GM23338 (cell line): Measurements from ENCODE around the gene CD86. TPM values are rescaled to one million over a fixed set of nuclear protein-coding genes. Genes with fewer than 3 reads are reported as not detected.

ENCODE experiments used
- ATAC-seq: fragments of 200-7000 bp; cut with Tn5 transposase; 3 replicates; pipeline ENCODE4 v1.9.1; 2020
- DNase-seq: peaks from one replicate; pipeline ENCODE4 v3.0.0-alpha.2; 2015; ENCODE audit warnings: low spot score
- H2AFZ ChIP-seq: fragments of 200-600 bp; sonication (generic); 2 replicates; pipeline ENCODE4 v1.8.0; 2016; ENCODE audit warnings: antibody characterized with exemption, mild to moderate bottlenecking, moderate library complexity
- H3F3A ChIP-seq: fragments of 200-600 bp; sonication (generic); replicated peaks from 2 replicates; pipeline ENCODE4 v1.8.0; 2017; ENCODE audit warnings: antibody characterized with exemption, mixed run types, low read depth
- H3K27ac ChIP-seq: fragments of 200-600 bp; sonication (generic); 2 replicates; pipeline ENCODE4 v1.6.1; 2016; ENCODE audit warnings: low read depth
- H3K27me3 ChIP-seq: fragments of 200-600 bp; sonication (generic); 2 replicates; pipeline ENCODE4 v1.8.0; 2016; ENCODE audit warnings: mild to moderate bottlenecking, mixed run types, moderate library complexity; ENCODE audit not compliant: insufficient read depth
- H3K36me3 ChIP-seq: fragments of 200-600 bp; sonication (generic); 2 replicates; pipeline ENCODE4 v1.8.0; 2016; ENCODE audit warnings: mild to moderate bottlenecking; ENCODE audit not compliant: insufficient read depth
- H3K4me1 ChIP-seq: fragments of 200-600 bp; sonication (generic); 2 replicates; pipeline ENCODE4 v1.8.0; 2016; ENCODE audit warnings: mild to moderate bottlenecking, moderate library complexity; ENCODE audit not compliant: insufficient read depth
- H3K4me2 ChIP-seq: fragments of 200-600 bp; sonication (generic); 2 replicates; pipeline ENCODE4 v1.7.1; 2017; ENCODE audit warnings: mixed run types
- H3K4me3 ChIP-seq: fragments of 200-600 bp; sonication (generic); 2 replicates; pipeline ENCODE4 v1.6.1; 2016; ENCODE audit warnings: mixed run types
- H3K79me2 ChIP-seq: fragments of 200-600 bp; sonication (generic); replicated peaks from 2 replicates; pipeline ENCODE4 v1.8.0; 2017; ENCODE audit warnings: mild to moderate bottlenecking; ENCODE audit not compliant: insufficient read depth
- H3K9me2 ChIP-seq: fragments of 200-600 bp; sonication (generic); 2 replicates; pipeline ENCODE4 v1.8.0; 2017; ENCODE audit not compliant: insufficient read depth
- H4K20me1 ChIP-seq: fragments of 200-600 bp; sonication (generic); replicated peaks from 2 replicates; pipeline ENCODE4 v1.8.0; 2017; ENCODE audit warnings: mild to moderate bottlenecking; ENCODE audit not compliant: insufficient read depth
- H3K27ac Mint-ChIP-seq: 2 replicates; pipeline ENCODE4 v1.8.0; 2020; ENCODE audit warnings: inconsistent platforms, mild to moderate bottlenecking, moderate library complexity, mixed read lengths
- H3K27me3 Mint-ChIP-seq: 3 replicates; pipeline ENCODE4 v1.8.0; 2022; ENCODE audit warnings: low read depth, mild to moderate bottlenecking, moderate library complexity, mixed read lengths, inconsistent platforms; ENCODE audit not compliant: insufficient read depth, poor library complexity
- H3K36me3 Mint-ChIP-seq: 3 replicates; pipeline ENCODE4 v1.8.0; 2021; ENCODE audit warnings: low read depth, mild to moderate bottlenecking, inconsistent platforms, moderate library complexity, mixed read lengths
- H3K4me1 Mint-ChIP-seq: 3 replicates; pipeline ENCODE4 v1.8.0; 2020; ENCODE audit warnings: mild to moderate bottlenecking, inconsistent platforms, mixed read lengths
- H3K4me3 Mint-ChIP-seq: 3 replicates; pipeline ENCODE4 v1.8.0; 2021; ENCODE audit warnings: moderate library complexity, mild to moderate bottlenecking, inconsistent platforms, mixed read lengths
- H3K9me3 Mint-ChIP-seq: 3 replicates; pipeline ENCODE4 v1.8.0; 2020; ENCODE audit warnings: moderate library complexity, mild to moderate bottlenecking, inconsistent platforms, mixed read lengths
- CTCF ChIP-seq, 2 experiments: fragments of 200-600 bp in 1 of 2; sonication (generic) in 1 of 2; conservative IDR thresholded peaks; 2 replicates each; pipeline versions ENCODE4 v1.5.1 to v1.6.1; 2016 to 2017; ENCODE audit warnings: antibody characterized with exemption in 2 of 2, low read depth in 2 of 2, mild to moderate bottlenecking in 2 of 2, moderate library complexity in 1 of 2
- EZH2 ChIP-seq: fragments of 200-600 bp; sonication (generic); IDR thresholded peaks from one replicate; pipeline ENCODE4 v1.8.0; 2017; ENCODE audit warnings: antibody characterized with exemption, mild to moderate bottlenecking, low read depth; ENCODE audit not compliant: unreplicated experiment
- EZH2phosphoT487 ChIP-seq: fragments of 200-600 bp; sonication (generic); IDR thresholded peaks from one replicate; pipeline ENCODE4 v1.8.1; 2018; ENCODE audit warnings: antibody characterized with exemption; ENCODE audit not compliant: unreplicated experiment
- NANOG ChIP-seq: IDR thresholded peaks from 2 replicates; pipeline ENCODE4 v1.6.1; 2016; ENCODE audit warnings: antibody characterized with exemption, borderline replicate concordance
- STAT1 ChIP-seq: IDR thresholded peaks from one replicate; pipeline ENCODE4 v1.6.1; 2016; ENCODE audit warnings: antibody characterized with exemption; ENCODE audit not compliant: unreplicated experiment
- ZNF114 ChIP-seq: fragments of 250-450 bp; sonication (Bioruptor Pico); IDR thresholded peaks from 2 replicates; pipeline ENCODE4 v1.5.0; 2020; ENCODE audit warnings: mild to moderate bottlenecking, moderate library complexity
- ZNF331 ChIP-seq: fragments of 250-450 bp; sonication (Bioruptor Pico); IDR thresholded peaks from 2 replicates; pipeline ENCODE4 v1.5.0; 2020; ENCODE audit warnings: low read depth, mild to moderate bottlenecking, moderate library complexity
- polyA plus RNA-seq: library from polyadenylated mRNA; unstranded; fragments of >200 nt; fragmentation: Nextera tagmentation; extraction: Ambion mirVana; gene quantifications from 2 replicates; pipeline ENCODE4 v1.2.1, GENCODE V29; 2016
- total RNA-seq: library from RNA; depleted of rRNA; stranded (reverse); fragments of >200 nt; shearing (Covaris generic); gene quantifications from 2 replicates; pipeline ENCODE4 v1.2.3, GENCODE V29; 2014
- TF ChIP-seq, protein P1 (sequence below): IDR thresholded peaks from 2 replicates; pipeline ENCODE4 v1.6.1; 2016; ENCODE audit warnings: antibody characterized with exemption
- TF ChIP-seq, protein P2 (sequence below): IDR thresholded peaks from one replicate; pipeline ENCODE4 v1.6.1; 2018; ENCODE audit warnings: antibody characterized with exemption; ENCODE audit not compliant: unreplicated experiment

CD86 gene
- total and polyA plus RNA-seq, 2 experiments from 2014 or later = 0.97 TPM; not detected in 1

- Mint-ChIP-seq H3K4me3 (no peak overlapping the region), H3K27me3 (peaks cover 11% of the 10 kb centered on the region), H3K4me1 (peaks cover 32% of the 10 kb centered on the region), H3K9me3 (no peaks in the 10 kb centered on the region), H3K36me3 (no peaks in the 10 kb centered on the region; the same call in 2 of the 3 replicates), H3K27ac (0 out of 2 replicates have a peak overlapping the region, but pooled peaks have one; percentile 55)
- no peak overlapping the region for H2AFZ ChIP-seq
- DNase-seq (no peak), ATAC-seq (no peak)
- TF ChIP-seq ZNF114 (no peak), CTCF (conservative IDR thresholded peaks at IDR 0.05; ENCODE audit: low read depth in 2 of 2) (no peak), STAT1 (no peak), NANOG (no peak), EZH2phosphoT487 (no peak), ZNF331 (CRISPR knock-in tag) (no peak)
- TF ChIP-seq, protein P1, sequence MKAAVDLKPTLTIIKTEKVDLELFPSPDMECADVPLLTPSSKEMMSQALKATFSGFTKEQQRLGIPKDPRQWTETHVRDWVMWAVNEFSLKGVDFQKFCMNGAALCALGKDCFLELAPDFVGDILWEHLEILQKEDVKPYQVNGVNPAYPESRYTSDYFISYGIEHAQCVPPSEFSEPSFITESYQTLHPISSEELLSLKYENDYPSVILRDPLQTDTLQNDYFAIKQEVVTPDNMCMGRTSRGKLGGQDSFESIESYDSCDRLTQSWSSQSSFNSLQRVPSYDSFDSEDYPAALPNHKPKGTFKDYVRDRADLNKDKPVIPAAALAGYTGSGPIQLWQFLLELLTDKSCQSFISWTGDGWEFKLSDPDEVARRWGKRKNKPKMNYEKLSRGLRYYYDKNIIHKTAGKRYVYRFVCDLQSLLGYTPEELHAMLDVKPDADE = no peak
- no peak overlapping the region for H3K27ac ChIP-seq
- H3K4me2 ChIP-seq = no peak overlapping the region
- no peak overlapping the region for H3K4me3 ChIP-seq
- no peaks in the 10 kb centered on the region for H3F3A ChIP-seq
- no peaks in the 10 kb centered on the region for H4K20me1 ChIP-seq
- H3K79me2 ChIP-seq = no peaks in the 10 kb centered on the region
- no peaks in the 10 kb centered on the region for H3K36me3 ChIP-seq
- 0 out of 2 replicates have a peak, but pooled peaks cover 8% of the 10 kb centered on the region for H3K9me2 ChIP-seq
- no peaks in the 10 kb centered on the region for H3K27me3 ChIP-seq
- peaks cover 17% of the 10 kb centered on the region; the same call in 1 of the 2 replicates for H3K4me1 ChIP-seq
Measured at GRCh38 chr3:122006267-122006666, 48.9 kb upstream of the CD86 start.

GRCh38 chr3:122008166-122008565 lies 47.0 kb upstream of the CD86 start:
- H3K36me3 Mint-ChIP-seq = no peaks in the 10 kb centered on the region; the same call in 2 of the 3 replicates
- Histone ChIP-seq H3K27ac (no peak overlapping the region), H4K20me1 (no peaks in the 10 kb centered on the region), H3K27me3 (no peaks in the 10 kb centered on the region), H3K36me3 (no peaks in the 10 kb centered on the region), H3K79me2 (no peaks in the 10 kb centered on the region), H3K4me1 (peaks cover 17% of the 10 kb centered on the region; the same call in 1 of the 2 replicates), H3K4me3 (no peak overlapping the region), H3K4me2 (no peak overlapping the region), H2AFZ (no peak overlapping the region), H3F3A (no peaks in the 10 kb centered on the region), H3K9me2 (0 out of 2 replicates have a peak, but pooled peaks cover 8% of the 10 kb centered on the region)
- TF ChIP-seq EZH2 = no peak
- H3K27me3 Mint-ChIP-seq = peaks cover 11% of the 10 kb centered on the region
- no peak overlapping the region for H3K4me3 Mint-ChIP-seq
- DNase-seq (no peak), ATAC-seq (no peak)
- peaks cover 35% of the 10 kb centered on the region for H3K4me1 Mint-ChIP-seq
- H3K9me3 Mint-ChIP-seq = no peaks in the 10 kb centered on the region
- no peak overlapping the region for H3K27ac Mint-ChIP-seq

GRCh38 chr3:122010506-122010905 lies 44.7 kb upstream of the CD86 start:
- no peak overlapping the region for H3K4me2 ChIP-seq
- no peaks in the 10 kb centered on the region for H3F3A ChIP-seq
- H3K4me3 ChIP-seq = no peak overlapping the region
- H3K36me3 Mint-ChIP-seq = no peaks in the 10 kb centered on the region; the same call in 2 of the 3 replicates
- peaks cover 4% of the 10 kb centered on the region for H3K27me3 Mint-ChIP-seq
- TF ChIP-seq ZNF331 (CRISPR knock-in tag) = no peak
- TF ChIP-seq CTCF (conservative IDR thresholded peaks at IDR 0.05; ENCODE audit: low read depth in 2 of 2) = no peak
- TF ChIP-seq STAT1 = no peak
- TF ChIP-seq, protein P2, sequence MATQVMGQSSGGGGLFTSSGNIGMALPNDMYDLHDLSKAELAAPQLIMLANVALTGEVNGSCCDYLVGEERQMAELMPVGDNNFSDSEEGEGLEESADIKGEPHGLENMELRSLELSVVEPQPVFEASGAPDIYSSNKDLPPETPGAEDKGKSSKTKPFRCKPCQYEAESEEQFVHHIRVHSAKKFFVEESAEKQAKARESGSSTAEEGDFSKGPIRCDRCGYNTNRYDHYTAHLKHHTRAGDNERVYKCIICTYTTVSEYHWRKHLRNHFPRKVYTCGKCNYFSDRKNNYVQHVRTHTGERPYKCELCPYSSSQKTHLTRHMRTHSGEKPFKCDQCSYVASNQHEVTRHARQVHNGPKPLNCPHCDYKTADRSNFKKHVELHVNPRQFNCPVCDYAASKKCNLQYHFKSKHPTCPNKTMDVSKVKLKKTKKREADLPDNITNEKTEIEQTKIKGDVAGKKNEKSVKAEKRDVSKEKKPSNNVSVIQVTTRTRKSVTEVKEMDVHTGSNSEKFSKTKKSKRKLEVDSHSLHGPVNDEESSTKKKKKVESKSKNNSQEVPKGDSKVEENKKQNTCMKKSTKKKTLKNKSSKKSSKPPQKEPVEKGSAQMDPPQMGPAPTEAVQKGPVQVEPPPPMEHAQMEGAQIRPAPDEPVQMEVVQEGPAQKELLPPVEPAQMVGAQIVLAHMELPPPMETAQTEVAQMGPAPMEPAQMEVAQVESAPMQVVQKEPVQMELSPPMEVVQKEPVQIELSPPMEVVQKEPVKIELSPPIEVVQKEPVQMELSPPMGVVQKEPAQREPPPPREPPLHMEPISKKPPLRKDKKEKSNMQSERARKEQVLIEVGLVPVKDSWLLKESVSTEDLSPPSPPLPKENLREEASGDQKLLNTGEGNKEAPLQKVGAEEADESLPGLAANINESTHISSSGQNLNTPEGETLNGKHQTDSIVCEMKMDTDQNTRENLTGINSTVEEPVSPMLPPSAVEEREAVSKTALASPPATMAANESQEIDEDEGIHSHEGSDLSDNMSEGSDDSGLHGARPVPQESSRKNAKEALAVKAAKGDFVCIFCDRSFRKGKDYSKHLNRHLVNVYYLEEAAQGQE = no peak
- TF ChIP-seq ZNF114 = no peak
- no peak for TF ChIP-seq EZH2
- H3K36me3 ChIP-seq = no peaks in the 10 kb centered on the region
- no peak for DNase-seq
- no peaks in the 10 kb centered on the region for H3K79me2 ChIP-seq
- no peaks in the 10 kb centered on the region for H3K27me3 ChIP-seq
- H3K4me3 Mint-ChIP-seq = no peak overlapping the region
- no peaks in the 10 kb centered on the region for H3K9me3 Mint-ChIP-seq
- no peak overlapping the region for H3K27ac Mint-ChIP-seq
- peaks cover 9% of the 10 kb centered on the region; the same call in 1 of the 2 replicates for H3K4me1 ChIP-seq
- H2AFZ ChIP-seq = no peak overlapping the region
- H3K27ac ChIP-seq = no peak overlapping the region
- H4K20me1 ChIP-seq = no peaks in the 10 kb centered on the region
- H3K9me2 ChIP-seq = 0 out of 2 replicates have a peak, but pooled peaks cover 3% of the 10 kb centered on the region
- ATAC-seq = no peak
- peaks cover 17% of the 10 kb centered on the region for H3K4me1 Mint-ChIP-seq
